SK-N-MC (cell line): ENCODE measurements around the gene NDUFA12.

Source experiments
- DNase-seq: peaks from one replicate; pipeline ENCODE4 v3.0.0-alpha.2; 2011; ENCODE audit warnings: low read depth, low spot score
- H3K27ac ChIP-seq: fragments of 200-600 bp; sonication (generic); 2 replicates; pipeline ENCODE4 v1.5.1; 2016; ENCODE audit warnings: mixed run types
- H3K36me3 ChIP-seq: fragments of 200-600 bp; sonication (generic); 2 replicates; pipeline ENCODE4 v1.6.1; 2017; ENCODE audit warnings: antibody characterized with exemption, low read length, mixed read lengths; ENCODE audit not compliant: insufficient read depth
- H3K4me3 ChIP-seq: fragments of 200-600 bp; sonication (generic); 2 replicates; pipeline ENCODE4 v1.5.1; 2016
- H3K9ac ChIP-seq: fragments of 200-600 bp; sonication (generic); 2 replicates; pipeline ENCODE4 v1.8.0; 2017; ENCODE audit warnings: mixed run types, mixed read lengths; ENCODE audit not compliant: insufficient read length
- H3K9me3 ChIP-seq: fragments of 200-600 bp; sonication (generic); 2 replicates; pipeline ENCODE4 v1.6.1; 2017; ENCODE audit warnings: low read depth, mild to moderate bottlenecking, antibody characterized with exemption, low read length, moderate library complexity, mixed read lengths
- EZH2 ChIP-seq: fragments of 200-600 bp; sonication (generic); IDR thresholded peaks from one replicate; pipeline ENCODE4 v1.6.1; 2017; ENCODE audit warnings: antibody characterized with exemption
- FOXP2 ChIP-seq: optimal IDR thresholded peaks from 2 replicates; pipeline ENCODE3; 2011; ENCODE audit warnings: mild to moderate bottlenecking, moderate library complexity; ENCODE audit not compliant: insufficient read depth; ENCODE audit errors: extremely low read length, control extremely low read depth
- POLR2AphosphoS5 ChIP-seq: IDR thresholded peaks from 2 replicates; pipeline ENCODE4 v1.6.1; 2012; ENCODE audit warnings: mild to moderate bottlenecking, low read depth, low read length, borderline replicate concordance

The NDUFA12 gene

GRCh38 chr12:94940771-94941170 is 62.7 kb downstream of the NDUFA12 start:
- H3K4me3 ChIP-seq, result no peak overlapping the region
- DNase-seq, result no peak
- TF ChIP-seq FOXP2 (no peak), EZH2 (no peak), POLR2AphosphoS5 (no peak)
- H3K9me3 ChIP-seq, result no peaks in the 10 kb centered on the region
- no peak overlapping the region for H3K27ac ChIP-seq
- H3K36me3 ChIP-seq, result no peaks in the 10 kb centered on the region
- H3K9ac ChIP-seq, result no peak overlapping the region

GRCh38 chr12:94938583-94938982 is 64.9 kb downstream of the NDUFA12 start:
- TF ChIP-seq EZH2 (no peak), POLR2AphosphoS5 (no peak), FOXP2 (no peak)
- no peaks in the 10 kb centered on the region for H3K36me3 ChIP-seq
- no peak overlapping the region for H3K9ac ChIP-seq
- no peak overlapping the region for H3K4me3 ChIP-seq
- H3K27ac ChIP-seq, result no peak overlapping the region
- no peaks in the 10 kb centered on the region for H3K9me3 ChIP-seq
- DNase-seq, result no peak

GRCh38 chr12:94930772-94931171 is 72.7 kb downstream of the NDUFA12 start:
- no peak for TF ChIP-seq POLR2AphosphoS5
- TF ChIP-seq FOXP2, result no peak
- TF ChIP-seq EZH2, result no peak
- Histone ChIP-seq H3K9me3 (no peaks in the 10 kb centered on the region), H3K9ac (no peak overlapping the region), H3K36me3 (no peaks in the 10 kb centered on the region), H3K27ac (no peak overlapping the region), H3K4me3 (no peak overlapping the region)
- DNase-seq, result no peak

- no peak overlapping the region for H3K27ac ChIP-seq
- TF ChIP-seq FOXP2 (no peak), POLR2AphosphoS5 (no peak), EZH2 (no peak)
- no peak overlapping the region for H3K4me3 ChIP-seq
- DNase-seq, result no peak
- H3K9ac ChIP-seq, result no peak overlapping the region
- H3K9me3 ChIP-seq, result no peaks in the 10 kb centered on the region
- no peaks in the 10 kb centered on the region for H3K36me3 ChIP-seq
These were observed 73.3 kb downstream of the NDUFA12 start for GRCh38 chr12:94930216-94930654.

- TF ChIP-seq EZH2, result no peak
- no peaks in the 10 kb centered on the region for H3K9me3 ChIP-seq
- H3K27ac ChIP-seq, result no peak overlapping the region
These were observed 73.7 kb downstream of the NDUFA12 start for GRCh38 chr12:94929780-94930179.

GRCh38 chr12:94925729-94926128 is 77.8 kb downstream of the NDUFA12 start:
- TF ChIP-seq FOXP2, result no peak
- TF ChIP-seq POLR2AphosphoS5, result no peak
- TF ChIP-seq EZH2, result no peak
- no peak overlapping the region for H3K27ac ChIP-seq
- H3K4me3 ChIP-seq, result no peak overlapping the region

More at GRCh38 chr12:94929780-94930179, 73.7 kb downstream of the NDUFA12 start:
- H3K9ac ChIP-seq, result no peak overlapping the region
- H3K36me3 ChIP-seq, result no peaks in the 10 kb centered on the region
- H3K4me3 ChIP-seq, result no peak overlapping the region
- DNase-seq, result no peak

GRCh38 chr12:94925206-94925605 is 78.3 kb downstream of the NDUFA12 start:
- H3K27ac ChIP-seq, result no peak overlapping the region
- no peaks in the 10 kb centered on the region for H3K36me3 ChIP-seq
- no peak for DNase-seq
- H3K4me3 ChIP-seq, result no peak overlapping the region
- TF ChIP-seq POLR2AphosphoS5 (no peak), EZH2 (no peak), FOXP2 (no peak)
- no peak overlapping the region for H3K9ac ChIP-seq
- no peaks in the 10 kb centered on the region for H3K9me3 ChIP-seq

More at GRCh38 chr12:94925729-94926128, 77.8 kb downstream of the NDUFA12 start:
- Histone ChIP-seq H3K9me3 (no peaks in the 10 kb centered on the region), H3K36me3 (no peaks in the 10 kb centered on the region), H3K9ac (no peak overlapping the region)
- DNase-seq, result no peak

GRCh38 chr12:94922561-94922960 is 80.9 kb downstream of the NDUFA12 start:
- H3K9ac ChIP-seq, result no peak overlapping the region
- no peak overlapping the region for H3K27ac ChIP-seq
- H3K36me3 ChIP-seq, result no peaks in the 10 kb centered on the region
- no peak for DNase-seq
- no peak overlapping the region for H3K4me3 ChIP-seq
- TF ChIP-seq EZH2, result no peak
- no peak for TF ChIP-seq FOXP2
- no peaks in the 10 kb centered on the region for H3K9me3 ChIP-seq
